K562 (cell line): ENCODE measurements around the gene ACHE. TPM values are rescaled to one million over a fixed set of nuclear protein-coding genes. Genes with fewer than 3 reads are reported as not detected.
A peak's percentile ranks its signal among the peaks of the same experiment; 100 is the strongest.

Source experiments
- AFF4 ChIP-seq: sonication (generic); formaldehyde crosslinking; IDR thresholded peaks from 2 replicates; pipeline ENCODE4 v1.8.0; 2023; ENCODE audit warnings: mild to moderate bottlenecking, missing genetic modification reagents
- CAMTA2 ChIP-seq: fragments of 250-450 bp; sonication (Bioruptor Pico); conservative IDR thresholded peaks from 2 replicates; pipeline ENCODE4 v1.5.1; 2022
- CTBP1 ChIP-seq: fragments of 450-650 bp; IDR thresholded peaks from 2 replicates; pipeline ENCODE4 v1.6.1; 2016; ENCODE audit warnings: borderline replicate concordance
- GATA2 ChIP-seq: sonication (generic); formaldehyde crosslinking; IDR thresholded peaks from 2 replicates; pipeline ENCODE4 v1.4.0; 2020; ENCODE audit warnings: mild to moderate bottlenecking, missing genetic modification reagents
- HNRNPLL ChIP-seq: fragments of 200-400 bp; formaldehyde crosslinking; IDR thresholded peaks from 2 replicates; pipeline ENCODE4 v1.6.1; 2017; ENCODE audit warnings: low read length, low read depth, mild to moderate bottlenecking; ENCODE audit not compliant: poor library complexity, severe bottlenecking
- KLF16 ChIP-seq: IDR thresholded peaks from 2 replicates; pipeline ENCODE4 v1.6.1; 2016; ENCODE audit warnings: antibody characterized with exemption
- LEF1 ChIP-seq: fragments of 450-650 bp; IDR thresholded peaks from 2 replicates; pipeline ENCODE4 v1.6.1; 2016; ENCODE audit warnings: mild to moderate bottlenecking
- NCOA1 ChIP-seq: fragments of 450-650 bp; IDR thresholded peaks from 2 replicates; pipeline ENCODE4 v1.6.1; 2016; ENCODE audit warnings: low read depth
- NFIC ChIP-seq: fragments of 450-650 bp; IDR thresholded peaks from 2 replicates; pipeline ENCODE4 v1.6.1; 2017; ENCODE audit warnings: mild to moderate bottlenecking, inconsistent platforms
- PML ChIP-seq: IDR thresholded peaks from 2 replicates; pipeline ENCODE4 v1.6.1; 2012; ENCODE audit warnings: low read length, inconsistent platforms
- POLR2AphosphoS5 ChIP-seq: IDR thresholded peaks from 2 replicates; pipeline ENCODE4 v1.6.1; 2011; ENCODE audit warnings: mild to moderate bottlenecking, low read depth, low read length, moderate library complexity; ENCODE audit not compliant: control insufficient read depth, insufficient read depth
- PTTG1 ChIP-seq: fragments of 450-650 bp; IDR thresholded peaks from 2 replicates; pipeline ENCODE4 v1.6.1; 2016; ENCODE audit warnings: low read depth, mild to moderate bottlenecking, missing genetic modification characterization, missing compliant biosample characterization
- SIRT6 ChIP-seq: IDR thresholded peaks from one replicate; pipeline ENCODE4 v1.6.1; 2012; ENCODE audit warnings: low read depth, mild to moderate bottlenecking, control low read depth, inconsistent platforms, low read length, moderate library complexity
- SIX5 ChIP-seq, 2 experiments: IDR thresholded peaks; 2 replicates each; pipeline ENCODE4 v1.6.1; 2011; ENCODE audit warnings: low read length in 2 of 2, borderline replicate concordance in 1 of 2, low read depth in 1 of 2, mild to moderate bottlenecking in 1 of 2, moderate library complexity in 1 of 2; ENCODE audit not compliant: insufficient read depth in 1 of 2
- SMARCB1 ChIP-seq: IDR thresholded peaks from 2 replicates; pipeline ENCODE4 v1.6.1; 2011; ENCODE audit warnings: improper control_type of control experiment, low read depth; ENCODE audit not compliant: insufficient read length
- TBP ChIP-seq: optimal IDR thresholded peaks from 2 replicates; pipeline ENCODE3; 2011; ENCODE audit warnings: low read depth, low read length, improper control_type of control experiment
- ZBTB17 ChIP-seq: fragments of 450-650 bp; formaldehyde crosslinking; IDR thresholded peaks from 2 replicates; pipeline ENCODE4 v1.4.0; 2020; ENCODE audit warnings: mild to moderate bottlenecking
- ZNF263 ChIP-seq: sonication (generic); formaldehyde crosslinking; IDR thresholded peaks from 2 replicates; pipeline ENCODE4 v1.8.0; 2022; ENCODE audit warnings: mild to moderate bottlenecking, missing genetic modification reagents, borderline replicate concordance
- ZNF3 ChIP-seq: fragments of 250-450 bp; sonication (Bioruptor Pico); IDR thresholded peaks from 2 replicates; pipeline ENCODE4 v1.5.0; 2021; ENCODE audit warnings: mild to moderate bottlenecking, moderate library complexity
- polyA plus RNA-seq, 8 experiments: library from polyadenylated mRNA; depleted of rRNA in 4 of 8; stranded (reverse) in 5 of 8; unstranded in 3 of 8; fragments of >200 nt; fragmentation: Nextera tagmentation in 2 of 8; fragmentation: Illumina TruSeq in 1 of 8; extraction: Ambion mirVana in 2 of 8; extraction: Trizol in 1 of 8; gene quantifications; 2 replicates each; pipeline versions ENCODE4 v1.2.1 to v1.2.3, GENCODE V29; 2011 to 2014; ENCODE audit warnings: inconsistent platforms in 1 of 8, missing spikeins in 1 of 8
- total RNA-seq, 7 experiments: library from RNA; depleted of rRNA in 6 of 7; stranded (reverse); fragments of >200 nt in 6 of 7; fragmentation: Illumina TruSeq in 2 of 7; extraction: Trizol in 2 of 7; gene quantifications; 2 replicates each; pipeline versions ENCODE4 v1.2.1 to v1.2.3, GENCODE V29; 2011 to 2021; ENCODE audit warnings: low replicate concordance in 1 of 7
- TF ChIP-seq, protein P1 (sequence below): fragments of 450-650 bp; formaldehyde crosslinking; IDR thresholded peaks from 2 replicates; pipeline ENCODE4 v1.4.0; 2022; ENCODE audit warnings: missing genetic modification characterization
- TF ChIP-seq, protein P2 (sequence below): fragments of 250-450 bp; sonication (Bioruptor Pico); IDR thresholded peaks from 2 replicates; pipeline ENCODE4 v1.4.0; 2020; ENCODE audit warnings: mild to moderate bottlenecking, moderate library complexity

ACHE gene
- total and polyA plus RNA-seq, 9 of the 15 experiments (the other 6 are each of a cell fraction or from before 2014, with no cell fraction given): 0.04 to 8.8 (median 1.9) TPM

- TF ChIP-seq POLR2AphosphoS5 (peak; percentile 67; the same call in 1 of the 2 replicates), GATA2 (CRISPR knock-in tag) (no peak), CTBP1 (peak; percentile 16; the same call in 1 of the 2 replicates), ZNF3 (CRISPR knock-in tag) (no peak), SMARCB1 (peak; percentile 11), LEF1 (peak; percentile 29; the same call in 1 of the 2 replicates), CAMTA2 (no peak), PML (0 out of 2 replicates have a peak, but pooled peaks have one; percentile 41), KLF16 (peak; percentile 44; the same call in 1 of the 2 replicates), TBP (no peak), HNRNPLL (no peak), NCOA1 (no peak; the same call in 1 of the 2 replicates), SIRT6 (no peak), NFIC (peak; percentile 57), PTTG1 (tag) (no peak), ZBTB17 (no peak), AFF4 (CRISPR knock-in tag) (no peak), ZNF263 (CRISPR knock-in tag) (0 out of 2 replicates have a peak, but pooled peaks have one; percentile 12), SIX5 (IDR thresholded peaks at IDR 0.05; ENCODE audit: borderline replicate concordance in 1 of 2, insufficient read depth in 1 of 2, low read depth in 1 of 2, low read length in 2 of 2) (no peak)
- TF ChIP-seq, protein P1, sequence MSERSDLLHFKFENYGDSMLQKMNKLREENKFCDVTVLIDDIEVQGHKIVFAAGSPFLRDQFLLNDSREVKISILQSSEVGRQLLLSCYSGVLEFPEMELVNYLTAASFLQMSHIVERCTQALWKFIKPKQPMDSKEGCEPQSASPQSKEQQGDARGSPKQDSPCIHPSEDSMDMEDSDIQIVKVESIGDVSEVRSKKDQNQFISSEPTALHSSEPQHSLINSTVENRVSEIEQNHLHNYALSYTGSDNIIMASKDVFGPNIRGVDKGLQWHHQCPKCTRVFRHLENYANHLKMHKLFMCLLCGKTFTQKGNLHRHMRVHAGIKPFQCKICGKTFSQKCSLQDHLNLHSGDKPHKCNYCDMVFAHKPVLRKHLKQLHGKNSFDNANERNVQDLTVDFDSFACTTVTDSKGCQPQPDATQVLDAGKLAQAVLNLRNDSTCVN (CRISPR knock-in tag): no peak
- TF ChIP-seq, protein P2, sequence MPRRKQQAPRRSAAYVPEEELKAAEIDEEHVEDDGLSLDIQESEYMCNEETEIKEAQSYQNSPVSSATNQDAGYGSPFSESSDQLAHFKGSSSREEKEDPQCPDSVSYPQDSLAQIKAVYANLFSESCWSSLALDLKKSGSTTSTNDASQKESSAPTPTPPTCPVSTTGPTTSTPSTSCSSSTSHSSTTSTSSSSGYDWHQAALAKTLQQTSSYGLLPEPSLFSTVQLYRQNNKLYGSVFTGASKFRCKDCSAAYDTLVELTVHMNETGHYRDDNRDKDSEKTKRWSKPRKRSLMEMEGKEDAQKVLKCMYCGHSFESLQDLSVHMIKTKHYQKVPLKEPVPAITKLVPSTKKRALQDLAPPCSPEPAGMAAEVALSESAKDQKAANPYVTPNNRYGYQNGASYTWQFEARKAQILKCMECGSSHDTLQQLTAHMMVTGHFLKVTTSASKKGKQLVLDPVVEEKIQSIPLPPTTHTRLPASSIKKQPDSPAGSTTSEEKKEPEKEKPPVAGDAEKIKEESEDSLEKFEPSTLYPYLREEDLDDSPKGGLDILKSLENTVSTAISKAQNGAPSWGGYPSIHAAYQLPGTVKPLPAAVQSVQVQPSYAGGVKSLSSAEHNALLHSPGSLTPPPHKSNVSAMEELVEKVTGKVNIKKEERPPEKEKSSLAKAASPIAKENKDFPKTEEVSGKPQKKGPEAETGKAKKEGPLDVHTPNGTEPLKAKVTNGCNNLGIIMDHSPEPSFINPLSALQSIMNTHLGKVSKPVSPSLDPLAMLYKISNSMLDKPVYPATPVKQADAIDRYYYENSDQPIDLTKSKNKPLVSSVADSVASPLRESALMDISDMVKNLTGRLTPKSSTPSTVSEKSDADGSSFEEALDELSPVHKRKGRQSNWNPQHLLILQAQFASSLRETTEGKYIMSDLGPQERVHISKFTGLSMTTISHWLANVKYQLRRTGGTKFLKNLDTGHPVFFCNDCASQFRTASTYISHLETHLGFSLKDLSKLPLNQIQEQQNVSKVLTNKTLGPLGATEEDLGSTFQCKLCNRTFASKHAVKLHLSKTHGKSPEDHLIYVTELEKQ (CRISPR knock-in tag): no peak
These were observed 2.2 kb upstream of the ACHE start (continued) for GRCh38 chr7:100897772-100898454.
